ENCODE data around the gene TIMM22. TPM values are rescaled to one million over a fixed set of nuclear protein-coding genes. Genes with fewer than 3 reads are reported as not detected.

The TIMM22 gene
- total and polyA plus RNA-seq, 2 donors (not counting 3 experiments of a cell fraction or from before 2014, with no cell fraction given): 19.0 to 19.6 TPM

DNA sequence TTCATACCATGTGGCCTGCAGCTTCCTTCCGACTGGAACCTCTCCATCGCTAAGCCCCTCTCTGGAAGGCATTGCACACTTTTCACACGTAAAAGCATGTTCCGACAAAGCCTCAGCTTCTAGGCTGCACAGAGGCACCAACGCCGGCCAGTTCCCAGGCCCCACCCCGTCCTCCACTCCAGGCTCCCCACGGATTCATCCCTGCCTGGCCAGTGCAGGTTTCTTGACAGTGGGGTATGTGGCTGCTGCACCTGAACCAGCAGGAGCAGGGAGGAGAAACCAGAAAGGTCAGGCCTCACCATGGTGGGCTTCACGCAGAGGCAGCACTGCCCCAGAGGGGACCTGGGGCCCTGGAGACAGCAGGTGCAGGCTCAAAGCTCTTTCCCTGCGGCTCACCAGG lies 14.2 kb downstream of the TIMM22 start:
- no peak overlapping the region for H3K9ac ChIP-seq (replicated peaks; ENCODE audit: extremely low read depth, insufficient read depth, low read length)
- H3K36me3 ChIP-seq (ENCODE audit: control insufficient read depth in 2 of 2, extremely low read depth in 1 of 2, insufficient read depth in 2 of 2, low read length in 2 of 2): peaks cover 4 to 27% of the 10 kb centered on the region in 2 experiments
- H3K27me3 ChIP-seq (ENCODE audit: control insufficient read depth in 2 of 2, insufficient read depth in 2 of 2, low read length in 2 of 2): no peaks in the 10 kb centered on the region
- intact Hi-C loops (cut with micrococcal nuclease): no loop called here
- no peaks in the 10 kb centered on the region for H3K79me2 ChIP-seq (ENCODE audit: control insufficient read depth, insufficient read depth, low read length)
- H3K4me2 ChIP-seq (ENCODE audit: insufficient read depth, low read length): no peak overlapping the region
- H3K9me1 ChIP-seq (replicated peaks; ENCODE audit: control insufficient read depth, extremely low read depth, insufficient read depth, low read length): no peaks in the 10 kb centered on the region
- no peak overlapping the region for H3K4me3 ChIP-seq (replicated peaks in 1 of 3; ENCODE audit: insufficient read depth in 1 of 3, low read depth in 1 of 3, low read length in 3 of 3)
- FAIRE-seq (no peak), DNase-seq (ENCODE audit: low read depth, low spot score) (no peak)
- no peaks in the 10 kb centered on the region for H3K9me3 ChIP-seq (replicated peaks; ENCODE audit: control insufficient read depth, insufficient read depth, low read length)
- no peak overlapping the region for H3K27ac ChIP-seq (ENCODE audit: insufficient read depth, low read depth, low read length)
- BruUV-seq (replicated peaks): no TSS peak
- no peak overlapping the region for H2AFZ ChIP-seq (ENCODE audit: low read depth, low read length)
- dilution Hi-C loops (cut with MboI; ENCODE audit: extremely low pct_ligation_motif_present, low sequenced_read_pairs): no loop called here
- ChIA-PET CTCF (interaction anchor here (1.2 to 1.5 kb wide), 4 partner anchors 10 to 154 kb away, joined by 3 to 5 read pairs (median 4); no protein-coding TSS in a partner anchor), POLR2A (no interaction called here)
- no peaks in the 10 kb centered on the region for H4K20me1 ChIP-seq (replicated peaks; ENCODE audit: control insufficient read depth, extremely low read depth, insufficient read depth, low read length)
- TF ChIP-seq POLR2A (IDR thresholded peaks at IDR 0.05; ENCODE audit: low read depth, low read length): no peak
- TF ChIP-seq FOS (IDR thresholded peaks at IDR 0.05; ENCODE audit: borderline replicate concordance, insufficient read depth, low read length): no peak
- no peak for TF ChIP-seq EZH2 (IDR thresholded peaks at IDR 0.05; ENCODE audit: borderline replicate concordance, low read depth, low read length, severe bottlenecking)
- TF ChIP-seq POLR2AphosphoS5 (IDR thresholded peaks at IDR 0.05; ENCODE audit: insufficient read depth, low read depth, low read length): no peak
- no peak for TF ChIP-seq JUN (IDR thresholded peaks at IDR 0.05; ENCODE audit: borderline replicate concordance, insufficient read depth, insufficient read length, low read depth)
- H3K4me1 ChIP-seq (ENCODE audit: control insufficient read depth, extremely low read depth, insufficient read depth, low read length): peaks cover 5% of the 10 kb centered on the region

DNA sequence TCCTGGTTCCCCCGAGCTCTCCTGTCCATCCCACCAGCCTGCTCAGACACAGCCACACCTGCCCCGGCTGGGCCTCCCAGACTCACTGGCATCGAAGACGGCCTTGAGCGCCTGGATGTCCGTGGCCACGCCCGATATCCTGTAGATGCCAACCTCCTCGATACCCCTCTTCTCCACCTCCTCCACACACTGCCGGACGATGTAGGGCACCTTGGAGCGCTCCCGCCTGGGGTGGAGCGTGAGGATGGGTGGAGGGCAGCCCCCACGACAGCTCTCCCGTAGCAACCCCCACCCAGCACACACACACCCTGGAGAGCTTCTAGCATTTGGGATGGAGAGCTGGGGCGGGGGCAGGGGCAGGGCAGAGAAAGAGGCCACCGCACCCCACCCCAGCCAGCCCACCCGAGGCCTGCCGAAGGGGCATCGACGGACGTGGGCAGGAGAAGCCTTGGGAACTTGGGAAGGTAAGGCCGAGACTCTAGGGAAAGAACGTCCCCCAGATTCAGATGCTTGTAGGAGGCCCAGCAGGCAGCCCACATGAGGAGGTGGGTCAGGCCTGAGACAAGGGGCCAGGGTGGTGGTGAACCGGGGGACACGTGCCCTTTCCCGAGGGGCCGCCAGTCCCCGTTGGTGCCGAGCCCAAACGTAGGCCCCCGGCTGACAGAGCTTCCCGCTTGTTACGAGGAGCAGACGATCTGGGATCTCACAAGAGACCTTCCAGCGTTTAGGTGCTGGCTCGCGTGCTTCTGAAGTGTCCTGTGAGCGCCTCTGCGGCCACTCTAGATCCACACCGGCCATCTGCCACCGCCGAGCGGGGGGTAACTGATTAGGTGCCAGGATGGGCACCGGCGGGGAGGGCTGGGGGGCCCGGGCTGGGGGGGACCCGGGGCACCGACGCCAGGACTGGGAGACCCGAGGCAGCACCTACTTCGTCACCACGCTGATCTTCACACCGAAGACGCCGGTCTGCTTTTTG lies 15.1 kb downstream of the TIMM22 start:
- no peaks in the 10 kb centered on the region for H3K9me1 ChIP-seq (replicated peaks; ENCODE audit: control insufficient read depth, extremely low read depth, insufficient read depth, low read length)
- no peak overlapping the region for H3K4me3 ChIP-seq (replicated peaks in 1 of 3; ENCODE audit: insufficient read depth in 1 of 3, low read depth in 1 of 3, low read length in 3 of 3)
- ChIA-PET POLR2A (no interaction called here), CTCF (no interaction called here)
- H3K4me1 ChIP-seq (ENCODE audit: control insufficient read depth, extremely low read depth, insufficient read depth, low read length): no peaks in the 10 kb centered on the region
- intact Hi-C loops (cut with micrococcal nuclease) (no loop called here), dilution Hi-C loops (cut with MboI; ENCODE audit: extremely low pct_ligation_motif_present, low sequenced_read_pairs) (no loop called here)
- H3K27me3 ChIP-seq (ENCODE audit: control insufficient read depth in 2 of 2, insufficient read depth in 2 of 2, low read length in 2 of 2): no peaks in the 10 kb centered on the region
- H3K4me2 ChIP-seq (ENCODE audit: insufficient read depth, low read length): no peak overlapping the region
- TF ChIP-seq JUN (IDR thresholded peaks at IDR 0.05; ENCODE audit: borderline replicate concordance, insufficient read depth, insufficient read length, low read depth) (no peak), POLR2AphosphoS5 (IDR thresholded peaks at IDR 0.05; ENCODE audit: insufficient read depth, low read depth, low read length) (no peak), POLR2A (IDR thresholded peaks at IDR 0.05; ENCODE audit: low read depth, low read length) (no peak), EZH2 (IDR thresholded peaks at IDR 0.05; ENCODE audit: borderline replicate concordance, low read depth, low read length, severe bottlenecking) (no peak), FOS (IDR thresholded peaks at IDR 0.05; ENCODE audit: borderline replicate concordance, insufficient read depth, low read length) (no peak)
- no TSS peak for BruUV-seq (replicated peaks)
- DNase-seq (ENCODE audit: low read depth, low spot score) (no peak), FAIRE-seq (no peak)
- no peaks in the 10 kb centered on the region for H3K9me3 ChIP-seq (replicated peaks; ENCODE audit: control insufficient read depth, insufficient read depth, low read length)
- no peak overlapping the region for H2AFZ ChIP-seq (ENCODE audit: low read depth, low read length)
- H3K36me3 ChIP-seq (ENCODE audit: control insufficient read depth in 2 of 2, extremely low read depth in 1 of 2, insufficient read depth in 2 of 2, low read length in 2 of 2): peaks cover 4 to 26% of the 10 kb centered on the region in 2 experiments
- H3K79me2 ChIP-seq (ENCODE audit: control insufficient read depth, insufficient read depth, low read length): no peaks in the 10 kb centered on the region
- H3K27ac ChIP-seq (ENCODE audit: insufficient read depth, low read depth, low read length): no peak overlapping the region
- no peak overlapping the region for H3K9ac ChIP-seq (replicated peaks; ENCODE audit: extremely low read depth, insufficient read depth, low read length)
- H4K20me1 ChIP-seq (replicated peaks; ENCODE audit: control insufficient read depth, extremely low read depth, insufficient read depth, low read length): no peaks in the 10 kb centered on the region
